Measurements from ENCODE around the gene PARD3.

DNA sequence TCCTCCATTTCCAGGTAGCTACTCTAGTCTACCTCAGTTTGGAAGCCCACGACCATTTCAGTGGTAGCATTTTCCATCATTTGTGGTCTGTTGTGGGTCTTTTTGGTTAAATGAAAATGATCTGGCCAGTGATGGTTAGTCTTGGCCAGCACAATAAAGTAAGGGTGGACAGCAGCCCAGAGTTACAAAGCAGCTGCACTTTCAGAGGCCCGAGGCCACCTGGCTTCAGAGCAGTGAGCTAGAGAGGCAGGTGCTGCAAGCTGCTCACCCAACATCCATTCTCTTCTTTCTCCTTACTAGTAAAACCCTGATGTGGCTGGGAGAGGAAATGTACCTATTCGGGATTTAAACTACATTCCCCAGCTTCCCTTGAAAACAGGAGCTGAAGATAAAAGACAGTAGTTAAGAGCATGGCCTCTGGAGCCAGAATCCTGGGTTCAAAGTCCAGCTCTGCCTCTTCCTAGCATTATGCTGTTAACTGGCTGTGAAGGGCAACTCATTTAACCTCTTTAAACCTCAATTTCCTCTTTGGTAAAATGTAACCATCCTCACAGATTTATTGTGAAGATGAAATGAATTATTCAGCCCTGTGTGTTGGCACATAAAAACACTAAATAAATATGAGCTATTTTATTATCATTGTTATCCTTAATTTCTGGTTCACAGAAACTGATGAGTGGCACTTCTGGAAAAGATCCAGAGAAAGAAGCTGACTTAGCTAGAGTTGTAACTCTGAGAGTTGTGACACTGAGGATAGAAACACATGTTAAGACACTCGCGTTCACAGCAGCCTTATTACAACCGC, 517.4 kb downstream of the PARD3 start:
- TF ChIP-seq POLR2AphosphoS5 (IDR thresholded peaks at IDR 0.05; ENCODE audit: low read depth, low read length): no peak
- TF ChIP-seq, protein P1, sequence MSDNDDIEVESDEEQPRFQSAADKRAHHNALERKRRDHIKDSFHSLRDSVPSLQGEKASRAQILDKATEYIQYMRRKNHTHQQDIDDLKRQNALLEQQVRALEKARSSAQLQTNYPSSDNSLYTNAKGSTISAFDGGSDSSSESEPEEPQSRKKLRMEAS (IDR thresholded peaks at IDR 0.05): no peak

Measured in HCT116 (cell line).